Memory B cell (primary cell): Measurements from ENCODE around the gene SRGAP3.

Experiments
- ATAC-seq: fragments of 150-1000 bp; cut with Tn5 transposase; 2 replicates; pipeline ENCODE4 v1.10.0; 2021; ENCODE audit warnings: low read depth, mild to moderate bottlenecking, moderate library complexity
- DNase-seq, 2 donors: peaks; one replicate each; pipeline ENCODE4 v3.0.0; 2022; ENCODE audit warnings: low spot score in 2 of 2
- H3K27ac Mint-ChIP-seq: one replicate; pipeline ENCODE4 v1.8.0; 2022; ENCODE audit warnings: mild to moderate bottlenecking, moderate library complexity, mixed read lengths
- H3K27me3 Mint-ChIP-seq: one replicate; pipeline ENCODE4 v1.8.0; 2022; ENCODE audit warnings: mixed read lengths
- H3K36me3 Mint-ChIP-seq: one replicate; pipeline ENCODE4 v1.8.0; 2022; ENCODE audit warnings: mild to moderate bottlenecking, mixed read lengths
- H3K4me1 Mint-ChIP-seq: one replicate; pipeline ENCODE4 v1.8.0; 2022; ENCODE audit warnings: mixed read lengths
- H3K4me3 Mint-ChIP-seq: one replicate; pipeline ENCODE4 v1.8.0; 2022; ENCODE audit warnings: mild to moderate bottlenecking, moderate library complexity, mixed read lengths
- H3K9me3 Mint-ChIP-seq: one replicate; pipeline ENCODE4 v1.8.0; 2022; ENCODE audit warnings: mixed read lengths

Gene SRGAP3

DNA sequence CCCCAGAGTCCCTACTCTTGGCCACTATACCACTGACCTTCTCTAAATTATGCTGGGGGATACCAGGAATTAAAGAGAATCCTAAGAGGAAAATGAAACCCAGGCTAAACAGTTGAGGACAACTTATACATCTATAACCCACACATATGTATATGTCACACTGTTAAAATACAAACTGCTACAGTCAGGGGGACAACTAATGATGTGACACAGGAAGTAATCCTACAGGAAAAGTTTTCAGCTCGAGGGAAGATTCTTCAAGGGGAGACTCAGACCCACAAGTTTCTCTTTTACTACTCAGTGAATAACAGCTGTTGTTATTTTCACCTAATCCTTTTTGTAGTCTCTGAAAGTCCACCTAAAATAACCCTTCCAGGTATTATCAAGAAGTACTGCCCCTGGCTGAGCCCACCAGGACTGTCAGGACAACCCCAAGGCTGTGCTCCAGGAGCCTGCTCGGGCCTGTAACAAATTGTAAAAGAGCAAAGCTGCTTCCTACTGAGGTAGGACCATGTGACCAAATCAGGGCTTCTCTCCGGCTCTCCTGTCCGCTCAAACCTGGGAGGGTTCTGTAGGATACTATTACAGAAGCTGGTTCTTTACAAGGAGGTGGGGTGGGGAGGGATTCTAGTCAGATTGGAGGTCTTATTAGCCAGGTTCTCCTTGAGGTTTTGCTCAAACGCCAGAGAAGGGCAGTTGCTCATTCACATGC is 91.6 kb downstream of the SRGAP3 start:
- peaks cover 2% of the 10 kb centered on the region for H3K4me1 Mint-ChIP-seq
- no peaks in the 10 kb centered on the region for H3K9me3 Mint-ChIP-seq
- ATAC-seq (no peak), DNase-seq (no peak)
- H3K4me3 Mint-ChIP-seq, result no peak overlapping the region
- peaks cover 3% of the 10 kb centered on the region for H3K27me3 Mint-ChIP-seq
- no peak overlapping the region for H3K27ac Mint-ChIP-seq
- no peaks in the 10 kb centered on the region for H3K36me3 Mint-ChIP-seq

DNA sequence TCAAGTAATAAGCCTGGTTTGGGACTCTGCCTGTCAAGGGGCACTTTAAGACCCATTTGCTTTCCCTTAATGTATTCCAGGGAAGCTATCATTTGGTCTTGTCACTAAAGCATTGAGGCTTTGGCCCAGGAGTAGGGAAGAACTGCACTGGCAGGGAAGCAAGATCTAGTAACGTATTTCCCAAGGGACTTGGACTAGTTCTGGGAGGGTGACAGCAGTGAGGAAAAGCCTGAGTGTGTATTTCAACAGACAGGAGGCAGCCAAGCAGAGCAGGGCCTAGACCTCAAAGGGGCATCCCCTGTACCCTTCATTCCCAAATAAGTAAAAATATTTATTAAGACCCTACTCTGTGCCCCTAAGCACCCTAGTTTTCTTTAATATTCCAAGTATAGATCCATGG is 92.8 kb downstream of the SRGAP3 start:
- H3K4me3 Mint-ChIP-seq, result no peak overlapping the region

DNA sequence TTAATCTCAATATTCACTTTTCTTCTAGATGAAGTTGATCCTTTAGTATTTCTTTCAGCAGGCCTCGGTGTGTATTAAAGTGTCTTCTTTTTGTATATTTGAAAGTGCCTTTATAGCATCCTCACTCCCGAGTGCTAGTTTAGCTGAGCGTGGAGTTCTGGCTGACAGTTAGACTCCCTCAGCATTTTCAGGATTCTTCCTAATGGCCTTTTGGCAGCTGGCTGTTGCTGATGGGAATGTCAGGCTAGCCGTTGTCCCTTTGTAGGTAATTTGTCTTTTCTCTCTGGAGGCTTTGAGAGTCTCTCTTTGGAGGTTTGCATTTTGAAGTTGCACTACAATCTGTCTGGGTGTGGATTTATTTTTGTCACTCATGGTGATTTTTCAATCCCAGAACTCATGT is 94.4 kb downstream of the SRGAP3 start:
- Mint-ChIP-seq H3K9me3 (peaks cover 9% of the 10 kb centered on the region), H3K4me3 (no peak overlapping the region), H3K27me3 (peaks cover 10% of the 10 kb centered on the region), H3K27ac (no peak overlapping the region), H3K4me1 (no peaks in the 10 kb centered on the region), H3K36me3 (peaks cover 10% of the 10 kb centered on the region)
- ATAC-seq (no peak), DNase-seq (no peak)

More for the DNA sequence above, 92.8 kb downstream of the SRGAP3 start:
- peaks cover 2% of the 10 kb centered on the region for H3K4me1 Mint-ChIP-seq
- H3K27ac Mint-ChIP-seq, result no peak overlapping the region
- no peaks in the 10 kb centered on the region for H3K9me3 Mint-ChIP-seq
- peaks cover 3% of the 10 kb centered on the region for H3K27me3 Mint-ChIP-seq
- ATAC-seq, result no peak
- no peak for DNase-seq
- no peaks in the 10 kb centered on the region for H3K36me3 Mint-ChIP-seq

DNA sequence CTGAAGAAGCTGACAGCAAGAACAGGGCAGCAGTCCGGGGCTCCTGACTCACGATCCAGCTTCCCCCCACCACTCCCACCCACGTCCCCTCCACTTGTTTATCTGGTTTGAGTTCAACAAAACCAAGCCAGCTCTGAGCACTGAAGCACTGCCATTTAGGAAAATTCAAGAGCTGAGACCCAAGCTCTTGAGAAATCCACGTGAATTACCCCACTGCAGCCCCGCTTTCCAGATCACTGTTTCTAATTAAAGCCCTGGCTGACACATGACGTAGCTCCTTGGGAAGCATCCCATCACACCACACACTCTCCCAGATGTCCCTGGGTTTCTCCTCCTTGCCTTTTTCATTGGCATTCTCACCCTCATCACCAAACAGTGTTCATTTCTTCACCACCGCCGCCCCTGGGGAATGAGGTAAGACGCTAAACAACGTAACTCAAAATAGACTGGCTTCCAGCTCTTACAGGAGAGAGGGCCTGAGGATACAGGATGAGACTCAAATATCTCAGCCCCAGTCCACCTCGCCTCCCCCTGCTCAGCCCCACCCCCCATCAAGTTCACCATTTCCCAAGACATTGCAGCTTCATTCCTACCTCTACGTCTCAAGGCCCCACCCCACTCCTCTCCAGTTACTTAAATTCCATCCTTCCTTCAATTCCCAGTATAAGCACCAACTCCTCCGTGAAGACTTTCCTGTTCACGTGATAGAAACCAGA is 95.4 kb downstream of the SRGAP3 start:
- Mint-ChIP-seq H3K27me3 (peaks cover 13% of the 10 kb centered on the region), H3K27ac (no peak overlapping the region), H3K9me3 (peaks cover 11% of the 10 kb centered on the region), H3K4me3 (no peak overlapping the region), H3K4me1 (no peaks in the 10 kb centered on the region), H3K36me3 (peaks cover 12% of the 10 kb centered on the region)
- DNase-seq (no peak), ATAC-seq (no peak)

DNA sequence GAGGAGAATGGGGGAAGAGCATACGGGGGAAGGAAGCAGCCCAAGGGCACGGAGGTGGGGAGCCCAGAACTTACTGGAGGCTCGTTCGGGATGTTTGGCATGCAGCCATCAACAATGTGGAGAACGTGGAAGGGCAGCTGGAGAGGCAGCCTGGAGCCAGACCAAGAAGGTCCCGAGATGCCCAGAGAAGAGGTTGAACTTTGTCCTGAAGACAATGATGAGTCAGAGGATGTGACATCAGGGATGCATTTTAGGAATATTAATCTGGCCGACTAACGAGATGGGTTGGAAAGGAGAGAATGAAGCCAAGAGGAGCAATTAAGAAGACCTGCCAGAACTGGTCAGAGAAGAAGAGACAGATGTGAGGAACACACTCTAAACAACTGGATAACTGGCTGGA is 98.2 kb downstream of the SRGAP3 start:
- peaks cover 11% of the 10 kb centered on the region for H3K9me3 Mint-ChIP-seq
- DNase-seq (no peak), ATAC-seq (no peak)
- no peak overlapping the region for H3K27ac Mint-ChIP-seq
- peaks cover 11% of the 10 kb centered on the region for H3K27me3 Mint-ChIP-seq
- H3K4me3 Mint-ChIP-seq, result no peak overlapping the region
- peaks cover 12% of the 10 kb centered on the region for H3K36me3 Mint-ChIP-seq
- no peaks in the 10 kb centered on the region for H3K4me1 Mint-ChIP-seq

DNA sequence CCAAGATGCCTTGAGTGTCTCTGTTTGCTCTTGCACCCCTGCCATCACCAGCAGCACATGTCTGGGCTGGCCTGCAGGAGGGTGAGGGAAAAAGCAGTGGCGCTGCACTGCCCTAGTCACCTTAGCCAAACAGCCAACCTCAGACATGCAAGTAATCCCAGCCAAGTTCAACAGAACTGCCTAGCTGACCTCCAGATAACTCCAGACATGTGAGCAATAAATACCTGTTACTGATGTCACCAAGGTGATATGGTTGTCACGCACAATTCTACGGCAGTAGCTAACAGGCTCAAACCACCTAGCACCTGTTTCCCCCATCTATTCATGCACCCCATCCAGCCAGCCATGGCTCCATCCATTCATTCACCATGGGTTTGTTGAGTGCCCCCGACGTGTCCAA is 99.9 kb downstream of the SRGAP3 start:
- no peaks in the 10 kb centered on the region for H3K4me1 Mint-ChIP-seq
- H3K4me3 Mint-ChIP-seq, result no peak overlapping the region
- ATAC-seq (no peak), DNase-seq (no peak)
- peaks cover 14% of the 10 kb centered on the region for H3K36me3 Mint-ChIP-seq
- H3K27me3 Mint-ChIP-seq, result peaks cover 17% of the 10 kb centered on the region
- no peak overlapping the region for H3K27ac Mint-ChIP-seq
- peaks cover 14% of the 10 kb centered on the region for H3K9me3 Mint-ChIP-seq

DNA sequence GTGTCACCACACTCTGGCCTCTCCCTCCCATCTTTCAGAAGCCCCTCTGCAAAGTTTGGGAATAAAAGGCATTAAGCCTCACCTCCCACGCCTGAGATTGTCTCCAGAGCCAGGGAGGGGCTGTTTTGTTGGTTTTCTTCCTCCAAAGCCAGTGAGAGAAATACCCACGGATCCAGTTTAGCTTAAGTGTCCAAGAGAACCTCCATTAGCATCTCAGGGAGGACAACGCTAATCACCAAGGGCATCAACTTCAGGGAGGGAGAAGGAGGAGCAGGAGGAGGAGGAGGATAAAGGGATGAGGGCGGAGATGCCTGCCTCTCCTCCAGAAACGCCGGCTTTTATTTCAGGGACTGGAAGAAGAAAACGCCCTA is 101.6 kb downstream of the SRGAP3 start:
- DNase-seq, result no peak
- Mint-ChIP-seq H3K27me3 (peaks cover 25% of the 10 kb centered on the region), H3K4me1 (no peaks in the 10 kb centered on the region), H3K4me3 (no peak overlapping the region), H3K27ac (no peak overlapping the region), H3K36me3 (peaks cover 16% of the 10 kb centered on the region), H3K9me3 (peaks cover 17% of the 10 kb centered on the region)
- no peak for ATAC-seq

DNA sequence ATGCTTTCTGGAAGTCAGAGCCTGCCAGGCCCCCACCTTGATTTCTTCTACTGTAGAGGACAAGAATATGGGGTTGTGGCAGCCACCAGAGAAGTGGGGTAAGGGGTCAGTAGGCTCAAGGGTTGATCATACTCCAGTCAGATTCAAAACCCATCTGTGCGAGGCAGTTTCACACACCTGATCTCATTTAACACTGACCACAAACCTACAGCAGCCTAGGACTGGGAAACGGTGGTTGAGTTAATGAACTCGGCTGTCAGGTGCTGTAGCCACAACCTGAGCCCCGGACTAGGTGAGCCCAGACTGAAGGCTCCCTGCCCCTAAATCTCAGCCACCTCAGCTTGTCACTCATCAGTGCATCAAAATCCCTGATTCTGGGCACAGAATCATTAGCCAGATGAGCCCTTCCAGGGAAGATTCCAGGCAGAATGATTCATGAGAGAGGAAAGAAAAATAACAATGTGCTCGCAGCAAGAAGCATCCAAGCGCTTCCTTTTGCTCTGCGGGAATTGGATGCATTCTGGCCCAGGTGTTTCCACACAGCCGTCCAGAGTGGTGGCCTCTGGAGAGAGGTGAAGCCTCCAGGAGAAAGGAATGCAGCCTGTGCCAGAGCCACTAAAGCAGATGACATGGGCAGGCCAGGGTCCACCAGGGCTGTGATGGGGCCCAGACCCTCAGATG is 102.1 kb downstream of the SRGAP3 start:
- ATAC-seq (no peak), DNase-seq (no peak)
- H3K27ac Mint-ChIP-seq, result no peak overlapping the region
- peaks cover 16% of the 10 kb centered on the region for H3K36me3 Mint-ChIP-seq
- H3K4me1 Mint-ChIP-seq, result no peaks in the 10 kb centered on the region
- H3K9me3 Mint-ChIP-seq, result peaks cover 17% of the 10 kb centered on the region
- H3K27me3 Mint-ChIP-seq, result peaks cover 27% of the 10 kb centered on the region
- H3K4me3 Mint-ChIP-seq, result no peak overlapping the region

DNA sequence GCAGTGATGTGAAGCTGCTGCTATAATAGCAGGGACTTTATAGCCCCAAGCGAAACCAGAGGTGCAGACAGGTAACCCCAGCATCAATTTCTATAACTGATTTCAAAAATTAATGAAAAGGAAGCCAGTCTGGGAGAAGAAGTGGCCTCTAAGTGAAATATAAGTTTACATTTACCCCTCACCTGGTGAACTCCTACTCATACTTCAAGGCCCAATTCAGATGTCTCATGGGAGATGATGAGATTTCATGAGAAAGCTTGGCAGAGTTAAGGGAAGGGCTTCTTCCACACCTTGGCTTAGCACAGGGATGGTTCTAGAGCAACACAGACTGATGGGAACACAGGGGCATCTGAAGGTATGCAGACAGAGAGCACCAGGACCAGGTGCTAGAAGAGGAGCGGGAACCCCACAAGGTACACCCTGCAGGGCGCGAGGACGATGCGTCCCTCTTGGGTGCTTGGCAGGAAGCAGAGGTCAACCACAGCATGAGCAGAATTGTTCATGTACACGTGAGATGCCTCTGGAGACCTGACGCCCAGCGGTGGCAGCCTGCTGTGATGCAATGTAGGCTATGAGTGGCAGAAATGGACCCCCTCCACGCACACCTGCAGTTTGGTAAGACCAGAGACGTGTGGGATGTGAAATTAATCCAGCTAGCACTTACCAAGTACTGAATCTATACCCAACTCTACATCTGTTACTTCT is 102.9 kb downstream of the SRGAP3 start:
- DNase-seq (no peak), ATAC-seq (peak; percentile 52)
- Mint-ChIP-seq H3K9me3 (peaks cover 17% of the 10 kb centered on the region), H3K4me1 (no peaks in the 10 kb centered on the region), H3K36me3 (peaks cover 16% of the 10 kb centered on the region), H3K4me3 (no peak overlapping the region), H3K27me3 (peaks cover 29% of the 10 kb centered on the region), H3K27ac (no peak overlapping the region)

DNA sequence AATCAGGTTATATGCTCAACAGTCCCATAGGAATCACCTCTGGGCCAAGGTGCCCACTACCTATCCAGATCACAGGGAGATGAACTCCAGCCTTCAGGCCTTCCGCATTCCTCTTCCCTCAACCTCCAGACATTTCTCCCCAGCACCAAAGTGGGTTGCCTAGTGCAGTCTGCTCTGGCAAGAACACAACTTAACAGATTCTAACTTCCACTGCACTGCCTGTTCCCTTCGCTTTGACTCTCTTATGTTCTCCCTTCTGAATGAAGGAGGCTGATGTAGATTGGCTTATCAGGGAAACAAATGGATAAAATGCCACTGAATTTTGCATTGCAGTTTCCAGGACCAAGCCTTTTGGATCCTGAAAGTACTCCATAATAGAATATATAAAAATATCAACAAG is 106.3 kb downstream of the SRGAP3 start:
- Mint-ChIP-seq H3K9me3 (peaks cover 13% of the 10 kb centered on the region), H3K4me3 (no peak overlapping the region), H3K27ac (no peak overlapping the region), H3K4me1 (no peaks in the 10 kb centered on the region), H3K36me3 (peaks cover 6% of the 10 kb centered on the region), H3K27me3 (peaks cover 28% of the 10 kb centered on the region)
- DNase-seq (no peak), ATAC-seq (no peak)

DNA sequence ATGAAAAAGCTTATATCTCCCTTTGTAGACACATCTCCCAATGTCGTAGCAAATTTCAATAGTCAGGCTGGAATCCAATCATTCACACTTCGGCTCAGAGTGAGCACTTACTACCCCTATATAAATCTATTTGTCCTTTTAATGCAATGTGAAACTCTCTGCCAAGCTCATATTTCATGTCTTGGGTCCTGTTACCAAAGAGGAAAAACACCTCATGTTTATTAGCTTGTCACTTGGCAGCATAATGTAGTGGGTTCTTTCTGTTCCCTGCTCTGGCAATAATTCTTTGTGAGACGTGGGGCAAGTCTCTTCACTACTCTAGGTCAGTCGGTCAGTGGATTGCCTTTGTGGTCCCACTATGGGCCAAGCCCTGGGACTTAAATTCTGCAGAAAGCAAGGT is 107.1 kb downstream of the SRGAP3 start:
- DNase-seq (no peak), ATAC-seq (no peak)
- Mint-ChIP-seq H3K9me3 (peaks cover 13% of the 10 kb centered on the region), H3K27me3 (peaks cover 28% of the 10 kb centered on the region), H3K4me1 (no peaks in the 10 kb centered on the region), H3K4me3 (no peak overlapping the region), H3K36me3 (peaks cover 6% of the 10 kb centered on the region), H3K27ac (no peak overlapping the region)

DNA sequence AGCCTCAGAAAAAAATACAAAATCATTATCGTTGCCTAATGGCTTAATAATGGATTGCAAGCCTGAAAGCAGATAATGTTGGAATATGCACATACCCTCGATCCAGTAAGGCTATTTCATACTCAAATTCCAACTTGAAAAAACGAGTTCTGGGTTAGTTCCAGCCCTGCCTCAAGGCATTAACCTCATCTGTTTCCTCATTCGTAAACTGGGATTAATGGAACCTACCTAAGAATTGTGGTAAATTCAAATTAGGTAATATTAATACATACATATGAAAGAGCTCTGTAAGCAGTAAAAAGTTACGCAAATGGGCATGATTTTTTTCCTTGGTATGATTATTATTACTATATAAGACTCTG is 107.5 kb downstream of the SRGAP3 start:
- ATAC-seq, result no peak
- H3K9me3 Mint-ChIP-seq, result peaks cover 13% of the 10 kb centered on the region
- peaks cover 6% of the 10 kb centered on the region for H3K36me3 Mint-ChIP-seq
- DNase-seq, result no peak
- no peaks in the 10 kb centered on the region for H3K4me1 Mint-ChIP-seq
- H3K27me3 Mint-ChIP-seq, result peaks cover 31% of the 10 kb centered on the region
- no peak overlapping the region for H3K4me3 Mint-ChIP-seq
- H3K27ac Mint-ChIP-seq, result no peak overlapping the region

DNA sequence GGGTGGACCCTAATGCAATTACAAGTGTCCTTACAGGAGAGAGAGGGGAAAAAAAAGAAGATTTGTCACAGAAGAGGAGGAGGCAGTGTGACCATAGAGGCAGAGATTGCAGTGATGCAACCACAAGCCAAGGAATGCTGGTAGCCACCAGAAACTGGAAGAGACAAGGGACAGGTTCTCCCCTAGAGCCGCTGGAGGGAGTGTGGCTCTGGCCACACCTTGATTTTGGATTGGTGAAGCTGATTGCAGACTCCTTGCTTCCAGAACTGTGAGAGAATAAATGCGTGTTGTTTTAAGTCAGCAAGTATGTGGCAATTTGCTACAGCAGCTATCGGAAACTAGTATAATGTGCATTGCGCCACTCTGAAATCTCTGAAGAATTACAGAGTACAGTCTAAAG is 110.1 kb downstream of the SRGAP3 start:
- Mint-ChIP-seq H3K27me3 (peaks cover 29% of the 10 kb centered on the region), H3K4me3 (no peak overlapping the region), H3K36me3 (peaks cover 4% of the 10 kb centered on the region), H3K9me3 (peaks cover 9% of the 10 kb centered on the region), H3K4me1 (no peaks in the 10 kb centered on the region), H3K27ac (no peak overlapping the region)
- ATAC-seq (no peak), DNase-seq (no peak)

DNA sequence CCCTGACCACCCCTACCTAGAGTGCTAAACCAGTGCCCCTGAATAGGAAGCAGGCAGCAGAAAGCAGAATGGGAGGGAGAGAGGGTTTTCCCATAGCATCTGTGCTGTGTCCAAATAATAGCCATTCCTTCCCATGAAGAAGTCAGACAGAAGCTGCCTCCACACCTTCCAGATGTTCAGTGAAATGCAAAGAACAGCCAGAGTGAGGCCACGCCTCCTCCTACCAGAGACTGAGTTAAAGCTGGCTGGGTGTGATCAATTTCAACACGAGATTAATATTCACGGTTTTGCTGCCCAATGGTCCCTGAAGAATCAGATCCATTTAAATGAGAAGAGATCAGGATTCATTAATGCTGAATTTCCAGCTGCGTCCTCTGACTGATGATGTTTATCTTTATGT is 111.8 kb downstream of the SRGAP3 start:
- DNase-seq (no peak), ATAC-seq (no peak)
- Mint-ChIP-seq H3K27me3 (peaks cover 22% of the 10 kb centered on the region), H3K4me3 (no peak overlapping the region), H3K9me3 (peaks cover 7% of the 10 kb centered on the region), H3K4me1 (no peaks in the 10 kb centered on the region), H3K27ac (no peak overlapping the region), H3K36me3 (peaks cover 2% of the 10 kb centered on the region)
